ENCODE results near the gene KMT2B.

Gene KMT2B, protein sequence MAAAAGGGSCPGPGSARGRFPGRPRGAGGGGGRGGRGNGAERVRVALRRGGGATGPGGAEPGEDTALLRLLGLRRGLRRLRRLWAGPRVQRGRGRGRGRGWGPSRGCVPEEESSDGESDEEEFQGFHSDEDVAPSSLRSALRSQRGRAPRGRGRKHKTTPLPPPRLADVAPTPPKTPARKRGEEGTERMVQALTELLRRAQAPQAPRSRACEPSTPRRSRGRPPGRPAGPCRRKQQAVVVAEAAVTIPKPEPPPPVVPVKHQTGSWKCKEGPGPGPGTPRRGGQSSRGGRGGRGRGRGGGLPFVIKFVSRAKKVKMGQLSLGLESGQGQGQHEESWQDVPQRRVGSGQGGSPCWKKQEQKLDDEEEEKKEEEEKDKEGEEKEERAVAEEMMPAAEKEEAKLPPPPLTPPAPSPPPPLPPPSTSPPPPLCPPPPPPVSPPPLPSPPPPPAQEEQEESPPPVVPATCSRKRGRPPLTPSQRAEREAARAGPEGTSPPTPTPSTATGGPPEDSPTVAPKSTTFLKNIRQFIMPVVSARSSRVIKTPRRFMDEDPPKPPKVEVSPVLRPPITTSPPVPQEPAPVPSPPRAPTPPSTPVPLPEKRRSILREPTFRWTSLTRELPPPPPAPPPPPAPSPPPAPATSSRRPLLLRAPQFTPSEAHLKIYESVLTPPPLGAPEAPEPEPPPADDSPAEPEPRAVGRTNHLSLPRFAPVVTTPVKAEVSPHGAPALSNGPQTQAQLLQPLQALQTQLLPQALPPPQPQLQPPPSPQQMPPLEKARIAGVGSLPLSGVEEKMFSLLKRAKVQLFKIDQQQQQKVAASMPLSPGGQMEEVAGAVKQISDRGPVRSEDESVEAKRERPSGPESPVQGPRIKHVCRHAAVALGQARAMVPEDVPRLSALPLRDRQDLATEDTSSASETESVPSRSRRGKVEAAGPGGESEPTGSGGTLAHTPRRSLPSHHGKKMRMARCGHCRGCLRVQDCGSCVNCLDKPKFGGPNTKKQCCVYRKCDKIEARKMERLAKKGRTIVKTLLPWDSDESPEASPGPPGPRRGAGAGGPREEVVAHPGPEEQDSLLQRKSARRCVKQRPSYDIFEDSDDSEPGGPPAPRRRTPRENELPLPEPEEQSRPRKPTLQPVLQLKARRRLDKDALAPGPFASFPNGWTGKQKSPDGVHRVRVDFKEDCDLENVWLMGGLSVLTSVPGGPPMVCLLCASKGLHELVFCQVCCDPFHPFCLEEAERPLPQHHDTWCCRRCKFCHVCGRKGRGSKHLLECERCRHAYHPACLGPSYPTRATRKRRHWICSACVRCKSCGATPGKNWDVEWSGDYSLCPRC (N-terminal part only)

DNA sequence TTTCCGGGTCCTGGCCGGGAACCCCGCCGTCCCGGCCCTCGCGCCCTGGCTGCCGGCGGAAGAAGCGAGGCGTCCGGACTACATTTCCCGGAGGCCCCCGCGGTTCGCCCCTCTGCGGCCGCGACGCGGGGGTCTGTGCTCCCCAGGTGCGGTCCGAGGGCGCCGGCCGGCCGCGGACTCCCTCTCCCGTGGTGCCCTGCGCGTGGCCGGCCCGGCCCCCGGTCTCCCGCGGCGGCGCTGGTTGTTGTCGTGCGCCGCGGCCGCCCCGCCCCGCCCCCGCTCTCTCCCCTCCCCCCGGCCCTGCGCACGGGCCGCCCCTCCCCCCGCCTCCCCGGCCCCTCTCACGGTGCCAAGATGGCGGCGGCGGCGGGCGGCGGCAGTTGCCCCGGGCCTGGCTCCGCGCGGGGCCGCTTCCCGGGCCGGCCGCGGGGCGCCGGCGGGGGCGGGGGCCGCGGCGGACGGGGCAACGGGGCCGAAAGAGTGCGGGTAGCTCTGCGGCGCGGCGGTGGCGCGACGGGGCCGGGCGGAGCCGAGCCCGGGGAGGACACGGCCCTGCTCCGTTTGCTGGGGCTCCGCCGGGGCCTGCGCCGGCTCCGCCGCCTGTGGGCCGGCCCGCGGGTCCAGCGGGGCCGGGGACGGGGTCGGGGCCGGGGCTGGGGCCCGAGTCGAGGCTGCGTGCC lies at the start of gene KMT2B:
KMT2B (plus strand) TSS at position 339 of the 680 bp plus-strand sequence; CDS start at position 355, 16 bp downstream.
- TF ChIP-seq, protein P1, sequence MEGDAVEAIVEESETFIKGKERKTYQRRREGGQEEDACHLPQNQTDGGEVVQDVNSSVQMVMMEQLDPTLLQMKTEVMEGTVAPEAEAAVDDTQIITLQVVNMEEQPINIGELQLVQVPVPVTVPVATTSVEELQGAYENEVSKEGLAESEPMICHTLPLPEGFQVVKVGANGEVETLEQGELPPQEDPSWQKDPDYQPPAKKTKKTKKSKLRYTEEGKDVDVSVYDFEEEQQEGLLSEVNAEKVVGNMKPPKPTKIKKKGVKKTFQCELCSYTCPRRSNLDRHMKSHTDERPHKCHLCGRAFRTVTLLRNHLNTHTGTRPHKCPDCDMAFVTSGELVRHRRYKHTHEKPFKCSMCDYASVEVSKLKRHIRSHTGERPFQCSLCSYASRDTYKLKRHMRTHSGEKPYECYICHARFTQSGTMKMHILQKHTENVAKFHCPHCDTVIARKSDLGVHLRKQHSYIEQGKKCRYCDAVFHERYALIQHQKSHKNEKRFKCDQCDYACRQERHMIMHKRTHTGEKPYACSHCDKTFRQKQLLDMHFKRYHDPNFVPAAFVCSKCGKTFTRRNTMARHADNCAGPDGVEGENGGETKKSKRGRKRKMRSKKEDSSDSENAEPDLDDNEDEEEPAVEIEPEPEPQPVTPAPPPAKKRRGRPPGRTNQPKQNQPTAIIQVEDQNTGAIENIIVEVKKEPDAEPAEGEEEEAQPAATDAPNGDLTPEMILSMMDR (IDR thresholded peaks at IDR 0.05) = no peak

DNA sequence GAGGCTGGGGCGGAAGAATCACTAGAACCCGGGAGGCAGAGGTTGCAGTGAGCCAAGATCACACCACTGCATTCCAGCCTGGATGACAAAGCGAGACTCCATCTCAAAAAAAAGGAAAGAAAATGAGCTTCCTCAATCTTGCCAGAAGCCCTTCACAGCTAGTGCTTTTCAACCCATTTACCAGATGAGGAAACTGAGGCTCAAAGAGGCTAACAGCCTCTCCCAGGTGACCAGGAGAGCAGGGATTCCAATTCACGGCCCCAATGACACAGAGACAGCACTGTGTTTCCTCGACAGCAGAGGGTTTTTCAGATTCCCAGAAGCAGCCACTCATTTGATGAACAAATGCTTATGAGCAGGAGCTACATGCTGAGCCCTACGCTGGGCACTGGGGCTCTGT lies 48.2 kb upstream of the KMT2B start:
- TF ChIP-seq, protein P1 (IDR thresholded peaks at IDR 0.05) = no peak

DNA sequence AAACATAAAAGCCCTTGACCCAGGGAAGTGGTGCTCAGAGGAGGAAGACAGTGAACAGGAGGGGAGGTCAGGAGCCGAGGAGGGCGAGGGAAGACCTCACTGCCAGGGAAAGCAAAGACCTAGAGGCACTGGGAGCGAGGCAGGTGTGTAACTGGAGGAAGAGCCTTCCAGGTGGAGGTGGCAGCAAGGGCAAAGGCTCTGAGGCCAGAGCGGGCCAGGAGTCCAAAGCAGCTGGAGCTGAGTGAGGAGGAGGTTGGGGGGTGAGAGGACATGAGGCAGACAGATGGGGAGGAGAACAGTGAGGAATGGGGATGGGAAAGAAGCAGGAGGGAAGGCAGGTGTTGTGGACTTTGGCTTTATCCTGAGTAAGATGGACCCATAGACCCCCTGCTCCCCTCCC lies 47.8 kb upstream of the KMT2B start:
- TF ChIP-seq, protein P1 (IDR thresholded peaks at IDR 0.05) = no peak

DNA sequence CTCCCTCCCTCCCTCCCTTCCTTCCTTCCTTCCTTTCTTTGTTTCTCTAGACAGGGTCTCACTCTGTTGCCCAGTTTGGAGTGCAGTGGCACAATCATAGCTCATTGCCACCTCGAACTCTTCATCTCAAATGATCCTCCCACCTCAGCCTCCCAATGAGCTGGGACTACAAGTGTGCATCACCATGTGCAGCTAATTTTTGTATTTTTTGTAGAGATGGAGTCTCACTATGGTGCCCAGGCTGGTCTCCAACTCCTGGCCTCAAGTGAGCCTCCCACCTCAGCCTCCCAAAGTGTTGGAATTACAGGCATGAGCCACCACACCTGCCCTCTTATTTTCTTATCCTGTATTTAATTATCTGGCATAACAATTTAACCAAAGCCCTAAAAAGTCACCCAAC lies 47.1 kb upstream of the KMT2B start:
- TF ChIP-seq, protein P1 (IDR thresholded peaks at IDR 0.05) = no peak

DNA sequence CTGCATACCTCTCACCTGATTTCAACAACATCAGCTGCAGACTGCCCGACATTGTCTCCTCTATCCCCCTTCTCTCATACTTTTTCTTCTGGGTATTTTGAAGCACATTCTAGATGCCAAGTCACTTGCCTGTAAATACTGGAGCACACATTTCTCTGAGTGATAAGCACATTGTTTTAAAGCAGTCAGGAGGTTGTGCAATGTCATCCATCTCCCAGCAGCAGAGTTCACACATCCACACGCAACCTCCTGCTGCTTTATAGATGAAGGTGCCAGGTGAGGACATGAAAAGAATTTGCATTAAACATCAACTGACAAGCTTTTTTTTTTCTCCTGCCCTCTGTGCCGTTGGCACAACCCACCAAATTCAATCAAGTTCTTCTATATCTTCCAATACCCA lies 46.0 kb upstream of the KMT2B start:
- TF ChIP-seq, protein P1 (IDR thresholded peaks at IDR 0.05) = no peak

DNA sequence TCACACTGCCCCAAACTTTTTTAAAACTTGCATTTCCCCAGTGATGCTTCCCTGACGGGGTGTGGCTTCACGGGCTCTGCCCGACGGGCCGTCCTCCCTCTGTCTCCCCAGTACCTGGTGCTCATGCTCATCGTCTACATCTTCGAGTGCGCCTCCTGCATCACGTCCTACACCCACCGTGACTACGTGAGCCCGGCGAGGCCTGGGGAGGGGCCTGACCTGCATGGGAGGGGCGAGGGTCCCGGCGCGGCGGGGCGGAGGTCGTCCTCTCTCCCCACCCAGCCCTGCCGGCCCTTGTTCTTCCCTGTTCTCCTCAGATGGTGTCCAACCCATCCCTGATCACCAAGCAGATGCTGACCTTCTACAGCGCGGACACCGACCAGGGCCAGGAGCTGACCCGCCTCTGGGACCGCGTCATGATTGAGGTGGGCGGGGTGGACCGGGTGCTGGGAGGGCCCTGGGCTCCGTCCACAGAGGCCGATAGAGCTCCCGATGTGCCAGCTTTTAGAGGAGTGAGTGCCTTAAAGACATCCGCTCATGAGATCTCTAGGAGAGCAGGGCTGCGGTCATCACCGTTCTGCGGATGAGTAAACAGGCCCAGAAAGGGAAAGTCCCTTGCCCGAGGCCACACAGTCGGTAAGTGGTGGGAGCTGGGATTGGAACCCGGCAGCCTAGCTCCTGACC lies 44.5 kb upstream of the KMT2B start:
- TF ChIP-seq, protein P1 (IDR thresholded peaks at IDR 0.05) = no peak

Data from LNCAP (cell line).